Duodenal mucosa (tissue), 2 donors: ENCODE results near the gene SERP1.

Experiments
- H3K27ac ChIP-seq: one replicate; pipeline ENCODE4 v1.7.0; 2013; ENCODE audit warnings: low read depth, low read length
- H3K27me3 ChIP-seq, 2 donors: one replicate each; pipeline ENCODE4 v1.7.0; 2013; ENCODE audit warnings: low read length in 2 of 2, control low read depth in 1 of 2; ENCODE audit not compliant: insufficient read depth in 2 of 2, control insufficient read depth in 1 of 2
- H3K36me3 ChIP-seq, 2 donors: one replicate each; pipeline ENCODE4 v1.7.0; 2013; ENCODE audit warnings: low read length in 2 of 2, control low read depth in 1 of 2; ENCODE audit not compliant: insufficient read depth in 2 of 2, control insufficient read depth in 1 of 2
- H3K4me1 ChIP-seq, 2 donors: one replicate each; pipeline ENCODE4 v1.7.0; 2013; ENCODE audit warnings: low read length in 2 of 2, control low read depth in 1 of 2; ENCODE audit not compliant: insufficient read depth in 2 of 2, control insufficient read depth in 1 of 2
- H3K4me3 ChIP-seq, 2 donors: one replicate each; pipeline ENCODE4 v1.7.0; 2013; ENCODE audit warnings: low read length in 2 of 2, low read depth in 1 of 2
- H3K9ac ChIP-seq, 2 donors: one replicate each; pipeline ENCODE4 v1.7.0; 2013; ENCODE audit warnings: low read length in 2 of 2, low read depth in 1 of 2
- H3K9me3 ChIP-seq, 2 donors: one replicate each; pipeline ENCODE4 v1.7.0; 2013; ENCODE audit warnings: low read length in 2 of 2, control low read depth in 1 of 2; ENCODE audit not compliant: control insufficient read depth in 1 of 2

Gene SERP1

GRCh38 chr3:150540297-150540696, 6.0 kb downstream of the SERP1 start:
- Histone ChIP-seq H3K27me3 (no peaks in the 10 kb centered on the region), H3K9ac (no peak overlapping the region), H3K9me3 (no peaks in the 10 kb centered on the region), H3K4me1 (peaks cover 7 to 25% of the 10 kb centered on the region in 2 donors), H3K36me3 (peaks cover 0 to 19% of the 10 kb centered on the region in 2 donors), H3K27ac (no peak overlapping the region), H3K4me3 (no peak overlapping the region)

GRCh38 chr3:150538324-150539208, 7.7 kb downstream of the SERP1 start:
- H3K4me3 ChIP-seq: no peak overlapping the region
- no peak overlapping the region for H3K9ac ChIP-seq
- H3K27me3 ChIP-seq: no peaks in the 10 kb centered on the region
- H3K36me3 ChIP-seq: peaks cover 0 to 12% of the 10 kb centered on the region in 2 donors
- H3K27ac ChIP-seq: no peak overlapping the region
- H3K4me1 ChIP-seq: peaks cover 0 to 13% of the 10 kb centered on the region in 2 donors
- no peaks in the 10 kb centered on the region for H3K9me3 ChIP-seq

DNA sequence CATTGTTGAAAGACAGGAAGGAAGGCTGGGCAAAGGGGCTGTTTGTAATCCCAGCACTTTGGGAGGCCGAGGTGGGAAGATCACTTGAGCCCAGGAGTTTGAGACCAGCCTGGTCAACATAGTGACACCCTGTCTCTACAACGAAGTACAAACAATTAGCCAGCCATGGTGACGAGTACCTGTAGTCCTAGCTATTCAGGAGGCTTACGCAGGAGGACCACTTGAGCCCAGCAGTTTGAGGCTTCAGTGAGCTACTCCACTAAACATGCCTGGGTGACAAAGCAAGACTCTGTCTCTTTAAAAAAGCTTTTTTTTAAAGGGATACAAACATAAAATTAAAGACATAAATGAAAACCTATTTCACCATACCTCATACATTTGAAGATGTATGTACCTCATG, 11.1 kb downstream of the SERP1 start:
- H3K9ac ChIP-seq: no peak overlapping the region
- H3K9me3 ChIP-seq: no peaks in the 10 kb centered on the region
- no peaks in the 10 kb centered on the region for H3K27me3 ChIP-seq
- H3K4me3 ChIP-seq: no peak overlapping the region
- no peaks in the 10 kb centered on the region for H3K36me3 ChIP-seq
- no peak overlapping the region for H3K27ac ChIP-seq
- H3K4me1 ChIP-seq: no peaks in the 10 kb centered on the region

- no peaks in the 10 kb centered on the region for H3K27me3 ChIP-seq
- H3K27ac ChIP-seq: no peak overlapping the region
- no peak overlapping the region for H3K9ac ChIP-seq
- no peak overlapping the region for H3K4me3 ChIP-seq
- no peaks in the 10 kb centered on the region for H3K36me3 ChIP-seq
- H3K9me3 ChIP-seq: no peaks in the 10 kb centered on the region
- H3K4me1 ChIP-seq: no peaks in the 10 kb centered on the region
Observed at GRCh38 chr3:150531775-150532174, 14.5 kb downstream of the SERP1 start.

DNA sequence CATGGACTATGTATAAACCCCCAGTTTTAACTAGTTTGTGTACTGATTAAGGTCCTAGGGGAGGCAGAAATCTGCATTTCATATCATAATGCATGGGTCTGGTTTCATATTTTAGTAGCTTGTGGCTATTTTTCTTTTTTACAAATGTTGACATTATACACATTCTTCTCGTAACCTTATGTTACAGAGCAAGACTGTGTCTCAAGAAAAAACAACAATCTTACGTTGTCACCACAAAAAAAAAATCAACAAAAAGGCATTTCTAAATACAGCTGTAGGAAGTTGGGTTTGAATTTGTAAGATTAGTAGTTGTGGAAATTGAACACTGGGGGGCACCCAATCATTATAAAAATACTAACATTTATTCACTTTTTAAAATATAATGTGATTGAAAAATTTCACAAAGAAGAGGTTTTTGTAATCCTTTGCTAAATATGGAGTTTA, 17.9 kb downstream of the SERP1 start:
- no peak overlapping the region for H3K4me3 ChIP-seq
- no peaks in the 10 kb centered on the region for H3K27me3 ChIP-seq
- H3K4me1 ChIP-seq: no peaks in the 10 kb centered on the region
- no peak overlapping the region for H3K27ac ChIP-seq
- H3K36me3 ChIP-seq: no peaks in the 10 kb centered on the region
- no peaks in the 10 kb centered on the region for H3K9me3 ChIP-seq
- H3K9ac ChIP-seq: no peak overlapping the region

- no peaks in the 10 kb centered on the region for H3K9me3 ChIP-seq
- H3K27ac ChIP-seq: no peak overlapping the region
- H3K4me1 ChIP-seq: no peaks in the 10 kb centered on the region
- H3K36me3 ChIP-seq: no peaks in the 10 kb centered on the region
- H3K27me3 ChIP-seq: no peaks in the 10 kb centered on the region
- H3K9ac ChIP-seq: no peak overlapping the region
- H3K4me3 ChIP-seq: no peak overlapping the region
Observed at GRCh38 chr3:150527464-150528255, 18.6 kb downstream of the SERP1 start.

DNA sequence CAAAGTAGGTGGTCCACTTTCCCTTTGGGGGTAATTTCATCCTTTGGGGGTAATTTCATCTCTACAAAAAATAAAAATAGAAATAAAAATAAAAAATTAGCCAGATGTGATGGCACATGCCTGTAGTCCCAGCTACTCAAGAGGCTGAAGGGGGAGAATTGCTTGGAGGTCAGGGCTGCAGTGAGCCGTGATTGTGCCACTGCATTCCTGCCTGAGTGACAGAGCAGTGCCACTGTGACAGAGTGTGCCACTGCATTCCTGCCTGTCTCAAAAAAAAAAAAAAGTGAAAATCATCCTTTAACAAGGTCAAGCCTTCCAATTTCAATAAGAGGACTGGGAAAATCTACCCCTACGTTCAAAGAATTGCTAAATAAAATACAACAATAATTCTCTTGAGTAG, 22.8 kb downstream of the SERP1 start:
- no peak overlapping the region for H3K9ac ChIP-seq
- no peak overlapping the region for H3K27ac ChIP-seq
- H3K36me3 ChIP-seq: no peaks in the 10 kb centered on the region
- H3K4me1 ChIP-seq: no peaks in the 10 kb centered on the region
- no peaks in the 10 kb centered on the region for H3K27me3 ChIP-seq
- H3K4me3 ChIP-seq: no peak overlapping the region
- no peaks in the 10 kb centered on the region for H3K9me3 ChIP-seq

DNA sequence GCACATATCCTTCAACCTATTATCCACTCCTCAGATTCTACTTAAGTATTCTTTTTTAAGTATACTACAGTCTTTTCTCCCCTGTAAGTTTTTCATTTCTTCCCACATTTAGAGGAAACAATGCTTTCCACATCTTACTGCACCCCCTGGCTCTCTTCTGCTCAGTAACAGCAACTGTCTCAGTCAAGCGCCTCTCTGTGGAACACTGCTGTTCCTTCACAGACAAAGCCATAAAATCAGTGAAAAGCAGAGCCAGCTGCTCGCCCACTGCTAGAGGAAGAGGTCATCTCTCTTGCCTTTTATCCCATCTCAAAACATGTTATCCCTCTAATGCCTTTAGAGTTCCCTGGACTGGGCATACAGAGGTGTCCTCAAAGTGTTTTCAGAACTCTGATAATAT, 24.8 kb downstream of the SERP1 start:
- Histone ChIP-seq H3K4me1 (no peaks in the 10 kb centered on the region), H3K36me3 (no peaks in the 10 kb centered on the region), H3K4me3 (no peak overlapping the region), H3K27ac (no peak overlapping the region), H3K27me3 (no peaks in the 10 kb centered on the region), H3K9ac (no peak overlapping the region), H3K9me3 (no peaks in the 10 kb centered on the region)

- no peak overlapping the region for H3K4me3 ChIP-seq
- H3K9ac ChIP-seq: no peak overlapping the region
- H3K27me3 ChIP-seq: no peaks in the 10 kb centered on the region
- no peaks in the 10 kb centered on the region for H3K36me3 ChIP-seq
- no peaks in the 10 kb centered on the region for H3K4me1 ChIP-seq
- no peak overlapping the region for H3K27ac ChIP-seq
- H3K9me3 ChIP-seq: no peaks in the 10 kb centered on the region
Observed at GRCh38 chr3:150520408-150520807, 25.9 kb downstream of the SERP1 start.

GRCh38 chr3:150519026-150519425, 27.3 kb downstream of the SERP1 start:
- no peak overlapping the region for H3K4me3 ChIP-seq
- no peaks in the 10 kb centered on the region for H3K9me3 ChIP-seq
- H3K9ac ChIP-seq: no peak overlapping the region
- no peaks in the 10 kb centered on the region for H3K27me3 ChIP-seq
- H3K36me3 ChIP-seq: no peaks in the 10 kb centered on the region
- no peak overlapping the region for H3K27ac ChIP-seq
- H3K4me1 ChIP-seq: no peaks in the 10 kb centered on the region
